ENCODE results near the gene CORO1C. TPM values are rescaled to one million over a fixed set of nuclear protein-coding genes. Genes with fewer than 3 reads are reported as not detected.

The CORO1C gene
- total RNA-seq, 1 experiment from 2014 or later, result 195 TPM

GRCh38 chr12:108667349-108667748 is 64.0 kb downstream of the CORO1C start:
- Mint-ChIP-seq H3K4me3 (ENCODE audit: unreplicated experiment) (no peak overlapping the region), H3K27ac (ENCODE audit: unreplicated experiment) (no peak overlapping the region), H3K36me3 (ENCODE audit: insufficient read depth, unreplicated experiment) (peaks cover 36% of the 10 kb centered on the region), H3K4me1 (ENCODE audit: low read depth, unreplicated experiment) (peaks cover 31% of the 10 kb centered on the region), H3K9me3 (ENCODE audit: unreplicated experiment) (no peaks in the 10 kb centered on the region), H3K27me3 (ENCODE audit: insufficient read depth, unreplicated experiment) (no peaks in the 10 kb centered on the region)
- intact Hi-C loops (cut with micrococcal nuclease; ENCODE audit: unreplicated experiment), result no loop called here
- TF ChIP-seq, protein P1, sequence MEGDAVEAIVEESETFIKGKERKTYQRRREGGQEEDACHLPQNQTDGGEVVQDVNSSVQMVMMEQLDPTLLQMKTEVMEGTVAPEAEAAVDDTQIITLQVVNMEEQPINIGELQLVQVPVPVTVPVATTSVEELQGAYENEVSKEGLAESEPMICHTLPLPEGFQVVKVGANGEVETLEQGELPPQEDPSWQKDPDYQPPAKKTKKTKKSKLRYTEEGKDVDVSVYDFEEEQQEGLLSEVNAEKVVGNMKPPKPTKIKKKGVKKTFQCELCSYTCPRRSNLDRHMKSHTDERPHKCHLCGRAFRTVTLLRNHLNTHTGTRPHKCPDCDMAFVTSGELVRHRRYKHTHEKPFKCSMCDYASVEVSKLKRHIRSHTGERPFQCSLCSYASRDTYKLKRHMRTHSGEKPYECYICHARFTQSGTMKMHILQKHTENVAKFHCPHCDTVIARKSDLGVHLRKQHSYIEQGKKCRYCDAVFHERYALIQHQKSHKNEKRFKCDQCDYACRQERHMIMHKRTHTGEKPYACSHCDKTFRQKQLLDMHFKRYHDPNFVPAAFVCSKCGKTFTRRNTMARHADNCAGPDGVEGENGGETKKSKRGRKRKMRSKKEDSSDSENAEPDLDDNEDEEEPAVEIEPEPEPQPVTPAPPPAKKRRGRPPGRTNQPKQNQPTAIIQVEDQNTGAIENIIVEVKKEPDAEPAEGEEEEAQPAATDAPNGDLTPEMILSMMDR (IDR thresholded peaks at IDR 0.05; ENCODE audit: insufficient read depth in 1 of 2, low read depth in 1 of 2, low read length in 1 of 2, severe bottlenecking in 1 of 2, unreplicated experiment in 1 of 2), result no peak
- CTCF ChIA-PET, result interaction anchor here (0.5 to 0.6 kb wide), 2 partner anchors 136 to 142 kb away, joined by 4 read pairs; no protein-coding TSS in a partner anchor
- no peak for DNase-seq
- Histone ChIP-seq H3K9me3 (no peaks in the 10 kb centered on the region), H3K27me3 (replicated peaks; ENCODE audit: control insufficient read depth, insufficient read depth, low read length) (no peaks in the 10 kb centered on the region), H3K36me3 (ENCODE audit: control insufficient read depth, insufficient read depth, low read length) (no peaks in the 10 kb centered on the region), H3K4me1 (peaks cover 6% of the 10 kb centered on the region; the same call in 1 of the 2 replicates), H3K4me3 (ENCODE audit: low read depth, low read length) (no peak overlapping the region)
- no TSS peak for BruUV-seq (replicated peaks)
- POLR2A ChIA-PET, result no interaction called here

- DNase-seq, result no peak
- intact Hi-C loops (cut with micrococcal nuclease; ENCODE audit: unreplicated experiment), result no loop called here
- no peak overlapping the region for H3K4me3 Mint-ChIP-seq (ENCODE audit: unreplicated experiment)
- ChIA-PET POLR2A (no interaction called here), CTCF (interaction anchor here (0.6 kb wide), 1 partner anchor 137 kb away, joined by 4 read pairs; no protein-coding TSS in a partner anchor)
- Histone ChIP-seq H3K27me3 (replicated peaks; ENCODE audit: control insufficient read depth, insufficient read depth, low read length) (no peaks in the 10 kb centered on the region), H3K4me3 (ENCODE audit: low read depth, low read length) (no peak overlapping the region), H3K9me3 (no peaks in the 10 kb centered on the region), H3K4me1 (peaks cover 6% of the 10 kb centered on the region; the same call in 1 of the 2 replicates), H3K36me3 (ENCODE audit: control insufficient read depth, insufficient read depth, low read length) (no peaks in the 10 kb centered on the region)
- H3K4me1 Mint-ChIP-seq (ENCODE audit: low read depth, unreplicated experiment), result peaks cover 27% of the 10 kb centered on the region
- TF ChIP-seq, protein P1 (IDR thresholded peaks at IDR 0.05; ENCODE audit: insufficient read depth in 1 of 2, low read depth in 1 of 2, low read length in 1 of 2, severe bottlenecking in 1 of 2, unreplicated experiment in 1 of 2), result no peak
- H3K36me3 Mint-ChIP-seq (ENCODE audit: insufficient read depth, unreplicated experiment), result peaks cover 35% of the 10 kb centered on the region
- no peaks in the 10 kb centered on the region for H3K9me3 Mint-ChIP-seq (ENCODE audit: unreplicated experiment)
- peak overlapping the region; percentile 62 for H3K27ac Mint-ChIP-seq (ENCODE audit: unreplicated experiment)
- BruUV-seq (replicated peaks), result no TSS peak
- no peaks in the 10 kb centered on the region for H3K27me3 Mint-ChIP-seq (ENCODE audit: insufficient read depth, unreplicated experiment)
Measured at GRCh38 chr12:108666401-108666881, 64.9 kb downstream of the CORO1C start.

DNA sequence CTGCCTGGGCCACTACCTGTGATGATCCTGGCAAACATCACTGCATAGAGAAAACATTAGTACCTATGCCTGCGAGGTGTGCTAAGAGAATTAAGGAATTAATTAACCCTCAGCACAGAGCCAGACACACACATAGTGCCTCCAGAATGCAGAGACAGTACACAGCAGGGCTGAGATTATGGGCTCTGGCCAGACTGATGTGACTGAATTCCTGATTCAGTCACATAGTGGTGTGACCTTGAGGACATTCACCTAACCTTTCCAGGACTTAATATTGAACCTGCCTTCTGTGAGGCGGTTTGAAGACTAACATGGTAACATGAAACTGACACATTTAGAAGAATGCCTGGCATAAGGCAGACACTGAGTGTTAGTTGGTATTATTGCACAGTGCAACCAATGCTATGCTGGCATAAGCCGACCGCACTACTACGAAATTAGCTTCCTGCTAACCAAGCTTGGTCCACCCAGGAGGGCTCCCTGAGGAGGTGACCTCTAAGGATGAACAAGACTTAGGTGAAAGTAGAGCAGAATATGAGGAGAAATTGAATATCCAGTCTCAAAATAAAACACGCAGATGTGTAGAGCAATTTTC is 65.6 kb downstream of the CORO1C start:
- no peaks in the 10 kb centered on the region for H3K36me3 ChIP-seq (ENCODE audit: control insufficient read depth, insufficient read depth, low read length)
- ChIA-PET POLR2A (no interaction called here), CTCF (interaction anchor here (2.2 kb wide), 1 partner anchor 102 kb away, joined by 12 read pairs; no protein-coding TSS in a partner anchor)
- intact Hi-C loops (cut with micrococcal nuclease; ENCODE audit: unreplicated experiment), result loop anchor here (1.0 kb wide), 3 partner anchors 26 to 286 kb away; no protein-coding TSS in a partner anchor
- TF ChIP-seq, protein P1 (IDR thresholded peaks at IDR 0.05; ENCODE audit: insufficient read depth in 1 of 2, low read depth in 1 of 2, low read length in 1 of 2, severe bottlenecking in 1 of 2, unreplicated experiment in 1 of 2), result no peak
- H3K4me1 ChIP-seq, result peaks cover 6% of the 10 kb centered on the region; the same call in 1 of the 2 replicates
- no peak overlapping the region for H3K4me3 ChIP-seq (ENCODE audit: low read depth, low read length)
- no peaks in the 10 kb centered on the region for H3K9me3 ChIP-seq
- H3K27me3 ChIP-seq (replicated peaks; ENCODE audit: control insufficient read depth, insufficient read depth, low read length), result no peaks in the 10 kb centered on the region
- DNase-seq, result no peak
- no peaks in the 10 kb centered on the region for H3K9me3 Mint-ChIP-seq (ENCODE audit: unreplicated experiment)
- H3K27ac Mint-ChIP-seq (ENCODE audit: unreplicated experiment), result no peak overlapping the region
- peaks cover 22% of the 10 kb centered on the region for H3K4me1 Mint-ChIP-seq (ENCODE audit: low read depth, unreplicated experiment)
- peaks cover 32% of the 10 kb centered on the region for H3K36me3 Mint-ChIP-seq (ENCODE audit: insufficient read depth, unreplicated experiment)
- no TSS peak for BruUV-seq (replicated peaks)
- no peaks in the 10 kb centered on the region for H3K27me3 Mint-ChIP-seq (ENCODE audit: insufficient read depth, unreplicated experiment)
- H3K4me3 Mint-ChIP-seq (ENCODE audit: unreplicated experiment), result no peak overlapping the region

Measured in Caco-2 (cell line).